GM12892 (cell line): ENCODE data around the gene NTRK3.

Source experiments
- POLR2A ChIP-seq: IDR thresholded peaks from 2 replicates; pipeline ENCODE4 v1.6.1; 2011; ENCODE audit warnings: low read depth, low read length, control low read depth
- POLR2AphosphoS5 ChIP-seq: IDR thresholded peaks from 2 replicates; pipeline ENCODE4 v1.6.1; 2011; ENCODE audit warnings: low read depth, low read length, control low read depth

GRCh38 chr15:88057836-88058235 is 198.7 kb downstream of the NTRK3 start:
- TF ChIP-seq POLR2AphosphoS5 (no peak), POLR2A (no peak)
